HepG2 (cell line): ENCODE data around the gene HNRNPUL2. TPM values are rescaled to one million over a fixed set of nuclear protein-coding genes. Genes with fewer than 3 reads are reported as not detected.
A peak's percentile ranks its signal among the peaks of the same experiment; 100 is the strongest.

Experiments
- PTBP1 ChIP-seq: fragments of 200-400 bp; formaldehyde crosslinking; IDR thresholded peaks from 2 replicates; pipeline ENCODE4 v1.6.1; 2018; ENCODE audit warnings: low read length, low read depth; ENCODE audit not compliant: poor library complexity, severe bottlenecking
- YEATS4 ChIP-seq: sonication (generic); formaldehyde crosslinking; IDR thresholded peaks from 2 replicates; pipeline ENCODE4 v1.4.0; 2020; ENCODE audit warnings: missing genetic modification reagents, borderline replicate concordance
- ZBTB42 ChIP-seq: sonication (generic); formaldehyde crosslinking; IDR thresholded peaks from 2 replicates; pipeline ENCODE4 v1.5.0; 2020; ENCODE audit warnings: mild to moderate bottlenecking, missing genetic modification reagents
- ZNF143 ChIP-seq: sonication (generic); formaldehyde crosslinking; IDR thresholded peaks from 2 replicates; pipeline ENCODE4 v1.4.0; 2020; ENCODE audit warnings: missing genetic modification reagents
- ZNF446 ChIP-seq: sonication (generic); formaldehyde crosslinking; IDR thresholded peaks from 2 replicates; pipeline ENCODE4 v1.5.0; 2020; ENCODE audit warnings: mild to moderate bottlenecking, missing genetic modification reagents
- ZNF670 ChIP-seq: sonication (generic); formaldehyde crosslinking; IDR thresholded peaks from 2 replicates; pipeline ENCODE4 v1.8.0; 2022; ENCODE audit warnings: mild to moderate bottlenecking, missing genetic modification reagents, borderline replicate concordance
- ZNF883 ChIP-seq: sonication (generic); formaldehyde crosslinking; IDR thresholded peaks from 2 replicates; pipeline ENCODE4 v1.5.1; 2020; ENCODE audit warnings: mild to moderate bottlenecking, missing genetic modification reagents; ENCODE audit errors: not compliant biosample characterization
- ZNF891 ChIP-seq: sonication (generic); formaldehyde crosslinking; IDR thresholded peaks from 2 replicates; pipeline ENCODE4 v1.5.0; 2020; ENCODE audit warnings: mild to moderate bottlenecking, missing genetic modification reagents
- polyA plus RNA-seq, 8 experiments: library from polyadenylated mRNA; depleted of rRNA in 3 of 8; stranded (reverse) in 7 of 8; unstranded in 1 of 8; fragments of >200 nt; fragmentation: Illumina TruSeq in 4 of 8; extraction: Trizol in 4 of 8; gene quantifications; 2 replicates each; pipeline versions ENCODE4 v1.2.1 to v1.2.3, GENCODE V29; 2011 to 2016; ENCODE audit warnings: low read depth in 4 of 8, missing spikeins in 1 of 8, mixed read lengths in 1 of 8; ENCODE audit not compliant: insufficient read depth in 1 of 8
- total RNA-seq, 5 experiments: library from RNA; depleted of rRNA; stranded (reverse); fragments of >200 nt; fragmentation: Illumina TruSeq; extraction: Trizol; gene quantifications; 2 replicates each; pipeline ENCODE4 v1.2.3, GENCODE V29; 2016; ENCODE audit warnings: low read depth in 1 of 5
- TF ChIP-seq, protein P1 (sequence below): sonication (generic); formaldehyde crosslinking; IDR thresholded peaks from 2 replicates; pipeline ENCODE4 v1.4.0; 2020; ENCODE audit warnings: mild to moderate bottlenecking, missing genetic modification reagents
- TF ChIP-seq, protein P2 (sequence below): fragments of 450-650 bp; IDR thresholded peaks from 2 replicates; pipeline ENCODE4 v1.6.1; 2016
- TF ChIP-seq, protein P3 (sequence below): IDR thresholded peaks from 2 replicates; pipeline ENCODE4 v1.6.1; 2016; ENCODE audit warnings: low read depth
- TF ChIP-seq, protein P4 (sequence below): sonication (generic); formaldehyde crosslinking; IDR thresholded peaks from 2 replicates; pipeline ENCODE4 v1.5.0; 2020; ENCODE audit warnings: missing genetic modification reagents
- TF ChIP-seq, protein P5 (sequence below): sonication (generic); formaldehyde crosslinking; IDR thresholded peaks from 2 replicates; pipeline ENCODE4 v1.4.0; 2020; ENCODE audit warnings: low read depth, missing genetic modification reagents
- TF ChIP-seq, protein P6 (sequence below): IDR thresholded peaks from 2 replicates; pipeline ENCODE4 v1.6.1; 2016; ENCODE audit warnings: mild to moderate bottlenecking, missing biosample characterization, missing genetic modification reagents
- TF ChIP-seq, protein P7 (sequence below): IDR thresholded peaks from 2 replicates; pipeline ENCODE4 v1.6.1; 2016; ENCODE audit warnings: low read depth, borderline replicate concordance

HNRNPUL2 gene
- total and polyA plus RNA-seq, 2 of the 13 experiments (the other 11 are each of a cell fraction or from before 2014, with no cell fraction given), result 8.4 to 9.6 TPM

DNA sequence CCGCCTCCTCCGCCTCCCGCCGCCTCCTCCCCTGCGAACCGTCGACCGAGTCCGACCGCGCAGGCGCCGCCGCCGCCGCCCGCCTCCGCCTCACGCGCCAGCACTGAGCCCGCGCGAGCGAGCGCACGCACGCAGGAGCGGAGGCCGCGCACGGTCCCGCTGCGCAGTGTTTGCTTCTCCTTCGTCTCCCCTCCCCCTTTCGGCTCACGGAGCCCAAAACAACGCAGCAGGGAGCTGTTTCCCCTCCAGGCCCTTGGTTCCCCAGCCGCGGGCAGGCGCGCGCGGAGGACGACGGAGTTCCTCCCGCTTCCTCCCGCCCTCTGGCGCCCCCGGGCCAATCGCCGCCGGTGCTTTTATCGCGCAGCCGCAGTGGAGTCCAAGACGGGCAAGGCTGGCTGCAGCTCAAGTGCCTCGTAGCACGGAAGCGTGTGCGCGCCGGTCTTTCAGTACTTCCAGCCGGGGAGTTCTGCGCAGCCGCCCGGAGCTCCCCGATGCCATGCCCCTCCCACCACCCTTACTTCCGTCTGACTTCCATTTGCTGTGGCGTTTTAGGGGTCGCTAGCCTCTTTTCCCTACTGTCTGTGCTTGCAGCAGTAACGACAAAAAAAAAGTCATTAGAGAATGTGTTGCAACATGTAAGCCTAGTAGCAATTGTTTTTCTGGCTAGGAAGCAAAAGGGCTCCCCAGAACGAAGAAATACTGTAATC lies at the start of gene HNRNPUL2 (continued):
- TF ChIP-seq, protein P1, sequence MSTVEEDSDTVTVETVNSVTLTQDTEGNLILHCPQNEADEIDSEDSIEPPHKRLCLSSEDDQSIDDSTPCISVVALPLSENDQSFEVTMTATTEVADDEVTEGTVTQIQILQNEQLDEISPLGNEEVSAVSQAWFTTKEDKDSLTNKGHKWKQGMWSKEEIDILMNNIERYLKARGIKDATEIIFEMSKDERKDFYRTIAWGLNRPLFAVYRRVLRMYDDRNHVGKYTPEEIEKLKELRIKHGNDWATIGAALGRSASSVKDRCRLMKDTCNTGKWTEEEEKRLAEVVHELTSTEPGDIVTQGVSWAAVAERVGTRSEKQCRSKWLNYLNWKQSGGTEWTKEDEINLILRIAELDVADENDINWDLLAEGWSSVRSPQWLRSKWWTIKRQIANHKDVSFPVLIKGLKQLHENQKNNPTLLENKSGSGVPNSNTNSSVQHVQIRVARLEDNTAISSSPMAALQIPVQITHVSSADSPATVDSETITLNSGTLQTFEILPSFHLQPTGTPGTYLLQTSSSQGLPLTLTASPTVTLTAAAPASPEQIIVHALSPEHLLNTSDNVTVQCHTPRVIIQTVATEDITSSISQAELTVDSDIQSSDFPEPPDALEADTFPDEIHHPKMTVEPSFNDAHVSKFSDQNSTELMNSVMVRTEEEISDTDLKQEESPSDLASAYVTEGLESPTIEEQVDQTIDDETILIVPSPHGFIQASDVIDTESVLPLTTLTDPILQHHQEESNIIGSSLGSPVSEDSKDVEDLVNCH (CRISPR knock-in tag), result no peak
- TF ChIP-seq, protein P2, sequence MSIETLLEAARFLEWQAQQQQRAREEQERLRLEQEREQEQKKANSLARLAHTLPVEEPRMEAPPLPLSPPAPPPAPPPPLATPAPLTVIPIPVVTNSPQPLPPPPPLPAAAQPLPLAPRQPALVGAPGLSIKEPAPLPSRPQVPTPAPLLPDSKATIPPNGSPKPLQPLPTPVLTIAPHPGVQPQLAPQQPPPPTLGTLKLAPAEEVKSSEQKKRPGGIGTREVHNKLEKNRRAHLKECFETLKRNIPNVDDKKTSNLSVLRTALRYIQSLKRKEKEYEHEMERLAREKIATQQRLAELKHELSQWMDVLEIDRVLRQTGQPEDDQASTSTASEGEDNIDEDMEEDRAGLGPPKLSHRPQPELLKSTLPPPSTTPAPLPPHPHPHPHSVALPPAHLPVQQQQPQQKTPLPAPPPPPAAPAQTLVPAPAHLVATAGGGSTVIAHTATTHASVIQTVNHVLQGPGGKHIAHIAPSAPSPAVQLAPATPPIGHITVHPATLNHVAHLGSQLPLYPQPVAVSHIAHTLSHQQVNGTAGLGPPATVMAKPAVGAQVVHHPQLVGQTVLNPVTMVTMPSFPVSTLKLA, result peak; percentile 37
- TF ChIP-seq, protein P3, sequence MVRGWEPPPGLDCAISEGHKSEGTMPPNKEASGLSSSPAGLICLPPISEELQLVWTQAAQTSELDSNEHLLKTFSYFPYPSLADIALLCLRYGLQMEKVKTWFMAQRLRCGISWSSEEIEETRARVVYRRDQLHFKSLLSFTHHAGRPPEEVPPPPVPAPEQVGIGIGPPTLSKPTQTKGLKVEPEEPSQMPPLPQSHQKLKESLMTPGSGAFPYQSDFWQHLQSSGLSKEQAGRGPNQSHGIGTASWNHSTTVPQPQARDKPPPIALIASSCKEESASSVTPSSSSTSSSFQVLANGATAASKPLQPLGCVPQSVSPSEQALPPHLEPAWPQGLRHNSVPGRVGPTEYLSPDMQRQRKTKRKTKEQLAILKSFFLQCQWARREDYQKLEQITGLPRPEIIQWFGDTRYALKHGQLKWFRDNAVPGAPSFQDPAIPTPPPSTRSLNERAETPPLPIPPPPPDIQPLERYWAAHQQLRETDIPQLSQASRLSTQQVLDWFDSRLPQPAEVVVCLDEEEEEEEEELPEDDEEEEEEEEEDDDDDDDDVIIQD (CRISPR knock-in tag), result peak; percentile 10; the same call in 1 of the 2 replicates
- peak; percentile 98 for TF ChIP-seq YEATS4 (CRISPR knock-in tag)
- TF ChIP-seq ZNF883 (CRISPR knock-in tag), result peak; percentile 57
- peak; percentile 8; the same call in 1 of the 2 replicates for TF ChIP-seq ZNF670 (CRISPR knock-in tag)
- TF ChIP-seq, protein P4, sequence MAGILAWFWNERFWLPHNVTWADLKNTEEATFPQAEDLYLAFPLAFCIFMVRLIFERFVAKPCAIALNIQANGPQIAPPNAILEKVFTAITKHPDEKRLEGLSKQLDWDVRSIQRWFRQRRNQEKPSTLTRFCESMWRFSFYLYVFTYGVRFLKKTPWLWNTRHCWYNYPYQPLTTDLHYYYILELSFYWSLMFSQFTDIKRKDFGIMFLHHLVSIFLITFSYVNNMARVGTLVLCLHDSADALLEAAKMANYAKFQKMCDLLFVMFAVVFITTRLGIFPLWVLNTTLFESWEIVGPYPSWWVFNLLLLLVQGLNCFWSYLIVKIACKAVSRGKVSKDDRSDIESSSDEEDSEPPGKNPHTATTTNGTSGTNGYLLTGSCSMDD (CRISPR knock-in tag), result no peak
- TF ChIP-seq ZBTB42 (CRISPR knock-in tag), result no peak; the same call in 1 of the 2 replicates
- TF ChIP-seq, protein P5, sequence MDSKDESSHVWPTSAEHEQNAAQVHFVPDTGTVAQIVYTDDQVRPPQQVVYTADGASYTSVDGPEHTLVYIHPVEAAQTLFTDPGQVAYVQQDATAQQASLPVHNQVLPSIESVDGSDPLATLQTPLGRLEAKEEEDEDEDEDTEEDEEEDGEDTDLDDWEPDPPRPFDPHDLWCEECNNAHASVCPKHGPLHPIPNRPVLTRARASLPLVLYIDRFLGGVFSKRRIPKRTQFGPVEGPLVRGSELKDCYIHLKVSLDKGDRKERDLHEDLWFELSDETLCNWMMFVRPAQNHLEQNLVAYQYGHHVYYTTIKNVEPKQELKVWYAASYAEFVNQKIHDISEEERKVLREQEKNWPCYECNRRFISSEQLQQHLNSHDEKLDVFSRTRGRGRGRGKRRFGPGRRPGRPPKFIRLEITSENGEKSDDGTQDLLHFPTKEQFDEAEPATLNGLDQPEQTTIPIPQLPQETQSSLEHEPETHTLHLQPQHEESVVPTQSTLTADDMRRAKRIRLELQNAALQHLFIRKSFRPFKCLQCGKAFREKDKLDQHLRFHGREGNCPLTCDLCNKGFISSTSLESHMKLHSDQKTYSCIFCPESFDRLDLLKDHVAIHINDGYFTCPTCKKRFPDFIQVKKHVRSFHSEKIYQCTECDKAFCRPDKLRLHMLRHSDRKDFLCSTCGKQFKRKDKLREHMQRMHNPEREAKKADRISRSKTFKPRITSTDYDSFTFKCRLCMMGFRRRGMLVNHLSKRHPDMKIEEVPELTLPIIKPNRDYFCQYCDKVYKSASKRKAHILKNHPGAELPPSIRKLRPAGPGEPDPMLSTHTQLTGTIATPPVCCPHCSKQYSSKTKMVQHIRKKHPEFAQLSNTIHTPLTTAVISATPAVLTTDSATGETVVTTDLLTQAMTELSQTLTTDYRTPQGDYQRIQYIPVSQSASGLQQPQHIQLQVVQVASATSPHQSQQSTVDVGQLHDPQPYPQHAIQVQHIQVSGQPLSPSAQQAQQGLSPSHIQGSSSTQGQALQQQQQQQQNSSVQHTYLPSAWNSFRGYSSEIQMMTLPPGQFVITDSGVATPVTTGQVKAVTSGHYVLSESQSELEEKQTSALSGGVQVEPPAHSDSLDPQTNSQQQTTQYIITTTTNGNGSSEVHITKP (CRISPR knock-in tag), result no peak; the same call in 1 of the 2 replicates
- TF ChIP-seq, protein P6, sequence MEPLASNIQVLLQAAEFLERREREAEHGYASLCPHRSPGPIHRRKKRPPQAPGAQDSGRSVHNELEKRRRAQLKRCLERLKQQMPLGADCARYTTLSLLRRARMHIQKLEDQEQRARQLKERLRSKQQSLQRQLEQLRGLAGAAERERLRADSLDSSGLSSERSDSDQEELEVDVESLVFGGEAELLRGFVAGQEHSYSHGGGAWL (CRISPR knock-in tag), result peak; percentile 89
- TF ChIP-seq PTBP1, result peak; percentile 89
- TF ChIP-seq ZNF891, result peak; percentile 94
- TF ChIP-seq, protein P7, sequence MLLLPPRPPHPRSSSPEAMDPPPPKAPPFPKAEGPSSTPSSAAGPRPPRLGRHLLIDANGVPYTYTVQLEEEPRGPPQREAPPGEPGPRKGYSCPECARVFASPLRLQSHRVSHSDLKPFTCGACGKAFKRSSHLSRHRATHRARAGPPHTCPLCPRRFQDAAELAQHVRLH (CRISPR knock-in tag), result peak; percentile 87; the same call in 1 of the 2 replicates
- TF ChIP-seq ZNF446 (CRISPR knock-in tag), result peak; percentile 88; the same call in 1 of the 2 replicates
- TF ChIP-seq ZNF143 (CRISPR knock-in tag), result peak; percentile 73
